ENCODE data around the gene SKIDA1. TPM values are rescaled to one million over a fixed set of nuclear protein-coding genes. Genes with fewer than 3 reads are reported as not detected.

SKIDA1 gene
- total RNA-seq, 4 donors from 2014 or later: 0.53 to 3.0 (median 1.2) TPM

DNA sequence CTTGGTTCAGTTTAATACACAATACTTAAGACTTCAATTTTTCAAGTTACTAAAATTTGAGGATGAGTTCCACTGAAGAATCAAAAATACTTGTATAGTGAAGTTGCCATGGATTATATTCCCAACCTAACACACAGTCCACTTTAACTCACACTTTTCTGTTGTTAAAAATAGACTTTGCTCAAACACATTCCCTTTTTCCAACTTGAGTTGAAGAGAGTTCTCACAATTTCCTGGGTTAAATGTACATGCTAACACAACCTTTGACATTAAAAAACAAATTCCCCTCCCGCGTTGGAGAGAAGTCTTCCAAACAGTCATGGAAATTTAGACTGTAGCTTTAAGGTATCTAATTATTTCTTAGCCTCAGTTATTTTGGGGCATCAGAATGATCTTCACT, 27.1 kb downstream of the SKIDA1 start:
- WGBS: 90% methylated on average over 2 of the region's 2 CpGs
- Histone ChIP-seq H3K27me3 (no peaks in the 10 kb centered on the region), H3K36me3 (no peaks in the 10 kb centered on the region), H3K27ac (no peak overlapping the region), H3K9me3 (no peaks in the 10 kb centered on the region), H3K4me3 (no peak overlapping the region), H3K4me1 (peaks cover 35% of the 10 kb centered on the region)
- TF ChIP-seq POLR2AphosphoS5 (IDR thresholded peaks at IDR 0.05) (no peak), EP300 (IDR thresholded peaks at IDR 0.05) (no peak), POLR2A (IDR thresholded peaks at IDR 0.05) (no peak)
- TF ChIP-seq, protein P1, sequence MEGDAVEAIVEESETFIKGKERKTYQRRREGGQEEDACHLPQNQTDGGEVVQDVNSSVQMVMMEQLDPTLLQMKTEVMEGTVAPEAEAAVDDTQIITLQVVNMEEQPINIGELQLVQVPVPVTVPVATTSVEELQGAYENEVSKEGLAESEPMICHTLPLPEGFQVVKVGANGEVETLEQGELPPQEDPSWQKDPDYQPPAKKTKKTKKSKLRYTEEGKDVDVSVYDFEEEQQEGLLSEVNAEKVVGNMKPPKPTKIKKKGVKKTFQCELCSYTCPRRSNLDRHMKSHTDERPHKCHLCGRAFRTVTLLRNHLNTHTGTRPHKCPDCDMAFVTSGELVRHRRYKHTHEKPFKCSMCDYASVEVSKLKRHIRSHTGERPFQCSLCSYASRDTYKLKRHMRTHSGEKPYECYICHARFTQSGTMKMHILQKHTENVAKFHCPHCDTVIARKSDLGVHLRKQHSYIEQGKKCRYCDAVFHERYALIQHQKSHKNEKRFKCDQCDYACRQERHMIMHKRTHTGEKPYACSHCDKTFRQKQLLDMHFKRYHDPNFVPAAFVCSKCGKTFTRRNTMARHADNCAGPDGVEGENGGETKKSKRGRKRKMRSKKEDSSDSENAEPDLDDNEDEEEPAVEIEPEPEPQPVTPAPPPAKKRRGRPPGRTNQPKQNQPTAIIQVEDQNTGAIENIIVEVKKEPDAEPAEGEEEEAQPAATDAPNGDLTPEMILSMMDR (IDR thresholded peaks at IDR 0.05): no peak
- no peak for DNase-seq (ENCODE audit: low spot score in 2 of 2)

DNA sequence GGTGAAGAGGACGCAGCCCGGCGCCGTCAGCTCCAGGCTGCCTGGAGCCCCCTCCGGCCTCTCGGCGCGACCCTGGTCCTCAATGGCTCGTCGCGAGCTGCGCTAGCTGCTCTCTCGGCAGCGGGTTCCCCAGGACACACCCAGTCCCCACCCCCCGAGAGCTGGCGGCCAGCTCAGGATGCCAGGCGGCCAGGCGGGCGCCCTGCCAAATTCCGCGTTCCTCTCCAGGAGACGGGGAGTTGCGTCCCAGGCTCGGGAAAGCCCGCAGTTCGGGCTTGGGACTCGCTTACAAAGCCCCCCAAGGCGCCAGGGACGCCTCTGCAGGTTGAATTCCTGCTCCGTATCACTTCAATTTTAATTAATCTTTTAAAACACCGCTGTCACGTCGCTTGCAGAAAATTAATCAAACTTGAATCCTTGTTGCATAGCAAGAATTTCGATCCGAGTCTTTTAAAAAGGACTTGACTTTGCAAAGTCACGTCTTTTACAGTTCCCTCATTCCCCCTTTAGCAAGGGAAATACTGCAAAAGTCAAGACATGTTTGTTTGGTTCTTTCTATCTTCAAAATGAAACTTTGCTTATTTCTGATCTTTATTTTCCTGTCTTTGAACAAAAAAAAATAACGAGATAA, 28.2 kb downstream of the SKIDA1 start:
- 6% methylated on average over 17 of the region's 37 CpGs for WGBS

DNA sequence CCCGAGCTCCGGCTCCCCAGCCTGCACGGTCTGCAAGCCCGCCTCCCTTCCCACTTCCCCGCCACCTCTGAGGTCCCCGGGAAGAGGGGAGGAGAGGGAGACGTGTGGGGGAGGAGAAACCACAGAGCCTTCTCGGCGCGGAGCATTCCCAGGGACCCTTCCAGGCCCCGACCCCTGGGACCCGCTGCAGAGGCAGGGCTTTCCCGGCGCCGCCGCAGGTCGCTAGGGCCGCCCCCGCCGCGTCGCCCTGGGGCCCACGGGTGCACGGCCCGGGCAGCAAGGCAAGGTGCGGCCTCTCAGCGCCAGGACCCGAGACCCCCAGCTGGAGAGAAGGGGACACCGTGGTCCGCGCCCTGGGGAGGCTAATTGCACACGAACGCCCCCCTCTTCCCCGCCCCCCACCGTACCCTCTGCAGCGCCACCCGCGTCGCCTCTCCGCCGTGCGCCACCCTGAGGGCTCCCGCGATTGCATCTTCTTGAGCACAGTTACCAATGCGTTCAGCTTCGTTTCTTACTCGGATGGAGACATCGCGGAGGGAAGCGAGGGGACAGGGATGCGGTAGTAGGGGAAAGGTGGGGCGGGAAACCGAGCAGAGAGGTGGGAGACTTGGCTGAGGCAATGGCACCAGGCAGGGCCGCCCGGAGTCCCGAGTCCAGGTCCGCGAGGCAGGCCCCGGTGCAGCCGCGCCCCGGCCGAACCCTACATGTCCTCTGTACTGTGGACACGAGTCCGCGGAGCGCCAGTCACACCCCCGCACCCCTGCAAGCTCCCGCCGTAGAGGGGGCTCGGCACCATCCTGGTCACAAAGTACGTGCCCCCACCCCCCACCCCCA, 28.9 kb downstream of the SKIDA1 start:
- no peaks in the 10 kb centered on the region for H3K27me3 ChIP-seq
- TF ChIP-seq, protein P1 (IDR thresholded peaks at IDR 0.05): peak in 1 of 2 donors; percentile 16
- TF ChIP-seq POLR2A (IDR thresholded peaks at IDR 0.05): no peak

More for the DNA sequence above, 28.2 kb downstream of the SKIDA1 start:
- H3K4me3 ChIP-seq: peak overlapping the region; percentile 80
- peak; percentile 94 to 96 for DNase-seq (ENCODE audit: low spot score in 2 of 2)
- H3K4me1 ChIP-seq: peaks cover 35% of the 10 kb centered on the region
- H3K27me3 ChIP-seq: no peaks in the 10 kb centered on the region
- H3K27ac ChIP-seq: peak overlapping the region; percentile 4
- TF ChIP-seq POLR2A (IDR thresholded peaks at IDR 0.05): no peak
- no peak for TF ChIP-seq POLR2AphosphoS5 (IDR thresholded peaks at IDR 0.05)
- no peaks in the 10 kb centered on the region for H3K36me3 ChIP-seq
- H3K9me3 ChIP-seq: no peaks in the 10 kb centered on the region

DNA sequence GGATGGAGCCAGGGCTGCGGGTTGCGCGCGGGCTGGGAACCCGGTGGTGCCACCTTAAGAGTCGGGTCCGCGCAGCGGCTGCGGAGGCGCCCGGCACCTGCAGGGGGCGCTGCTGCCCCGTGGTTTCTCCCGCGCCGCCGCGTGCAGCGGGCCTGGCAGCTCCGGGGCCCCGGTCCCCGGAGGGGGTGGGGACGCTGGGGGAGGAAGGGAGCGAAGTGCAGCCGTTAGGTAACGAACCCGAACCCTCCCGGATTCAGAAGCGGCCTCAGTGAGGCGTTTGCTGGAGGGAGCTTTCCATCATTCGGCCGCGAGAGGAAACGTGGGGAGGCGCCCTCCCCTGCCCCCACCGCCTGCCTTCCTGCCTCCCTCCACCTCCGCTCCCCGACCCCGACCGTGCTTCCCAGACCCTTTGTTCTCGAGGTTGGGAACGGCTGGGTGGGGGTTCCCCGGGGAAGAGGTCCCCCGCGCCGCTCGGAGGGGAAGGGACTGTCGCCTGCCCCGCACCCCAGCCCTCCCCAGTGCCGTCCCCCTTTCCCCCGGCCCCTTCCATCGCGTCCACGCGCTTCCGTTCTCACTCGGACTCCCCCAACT, 29.6 kb downstream of the SKIDA1 start:
- WGBS: 1% methylated on average over 23 of the region's 58 CpGs
- Histone ChIP-seq H3K36me3 (no peaks in the 10 kb centered on the region), H3K27me3 (no peaks in the 10 kb centered on the region), H3K27ac (peak overlapping the region; percentile 57), H3K4me1 (peaks cover 35% of the 10 kb centered on the region), H3K9me3 (no peaks in the 10 kb centered on the region), H3K4me3 (peak overlapping the region; percentile 80)
- peak; percentile 88 to 90 for DNase-seq (ENCODE audit: low spot score in 2 of 2)
- TF ChIP-seq POLR2AphosphoS5 (IDR thresholded peaks at IDR 0.05): peak in 1 of 3 donors; percentile 7
- TF ChIP-seq, protein P1 (IDR thresholded peaks at IDR 0.05): peak; percentile 95 to 99
- no peak for TF ChIP-seq EP300 (IDR thresholded peaks at IDR 0.05)
- TF ChIP-seq POLR2A (IDR thresholded peaks at IDR 0.05): no peak

More for the DNA sequence above, 28.9 kb downstream of the SKIDA1 start:
- Histone ChIP-seq H3K27ac (peak overlapping the region; percentile 16), H3K9me3 (no peaks in the 10 kb centered on the region), H3K4me1 (peaks cover 35% of the 10 kb centered on the region), H3K4me3 (peak overlapping the region; percentile 80), H3K36me3 (no peaks in the 10 kb centered on the region)
- WGBS: 0% methylated on average over 39 of the region's 72 CpGs
- peak in 1 of 2 donors; percentile 74 for DNase-seq (ENCODE audit: low spot score in 2 of 2)

DNA sequence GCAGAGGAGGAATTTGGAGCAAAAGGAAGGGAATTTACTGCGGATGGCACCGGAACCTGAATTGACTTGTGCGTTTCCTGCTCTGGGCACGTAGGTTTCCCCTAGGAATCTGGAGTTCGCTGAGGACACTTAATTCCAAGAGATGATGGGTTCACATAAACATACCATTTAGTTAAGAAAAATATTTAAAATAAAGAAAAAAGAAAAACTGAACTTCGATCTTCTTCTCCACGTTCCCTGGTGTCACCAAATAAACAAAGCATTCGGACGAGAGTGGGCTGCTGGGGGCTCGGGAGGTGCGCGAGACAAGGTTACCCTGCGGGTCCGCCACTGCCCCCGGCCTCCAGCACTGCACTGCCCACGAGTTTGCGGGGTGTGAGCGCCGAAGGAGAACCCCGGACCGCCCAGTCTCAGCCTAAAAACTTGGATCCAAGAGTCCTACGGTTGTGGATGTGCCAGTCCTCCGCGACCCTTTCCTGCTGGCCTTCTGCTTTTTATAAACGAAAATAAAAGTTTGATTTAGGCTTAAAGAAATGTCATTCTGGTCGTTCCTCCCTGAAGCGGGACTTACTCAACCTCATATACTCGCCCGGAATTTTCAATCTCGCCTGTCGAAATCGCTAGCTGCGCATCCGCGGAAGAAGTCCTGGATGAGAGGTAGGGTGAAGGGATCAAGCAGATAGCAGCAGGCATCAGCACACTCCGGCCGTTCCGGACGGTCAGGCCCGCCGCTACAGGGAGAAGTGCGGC, 30.3 kb downstream of the SKIDA1 start:
- DNase-seq (ENCODE audit: low spot score in 2 of 2): no peak
- WGBS: 0% methylated on average over 26 of the region's 42 CpGs
- no peaks in the 10 kb centered on the region for H3K9me3 ChIP-seq
- no peaks in the 10 kb centered on the region for H3K27me3 ChIP-seq
- peak overlapping the region; percentile 57 for H3K27ac ChIP-seq
- H3K4me1 ChIP-seq: peaks cover 35% of the 10 kb centered on the region
- peak overlapping the region; percentile 80 for H3K4me3 ChIP-seq
- TF ChIP-seq EP300 (IDR thresholded peaks at IDR 0.05) (no peak), POLR2AphosphoS5 (IDR thresholded peaks at IDR 0.05) (no peak), POLR2A (IDR thresholded peaks at IDR 0.05) (no peak)
- TF ChIP-seq, protein P1 (IDR thresholded peaks at IDR 0.05): no peak
- H3K36me3 ChIP-seq: no peaks in the 10 kb centered on the region
